ENCODE results near the gene FOXL2. TPM values are rescaled to one million over a fixed set of nuclear protein-coding genes. Genes with fewer than 3 reads are reported as not detected.

Gene FOXL2
- total RNA-seq, 4 donors from 2014 or later = not detected

DNA sequence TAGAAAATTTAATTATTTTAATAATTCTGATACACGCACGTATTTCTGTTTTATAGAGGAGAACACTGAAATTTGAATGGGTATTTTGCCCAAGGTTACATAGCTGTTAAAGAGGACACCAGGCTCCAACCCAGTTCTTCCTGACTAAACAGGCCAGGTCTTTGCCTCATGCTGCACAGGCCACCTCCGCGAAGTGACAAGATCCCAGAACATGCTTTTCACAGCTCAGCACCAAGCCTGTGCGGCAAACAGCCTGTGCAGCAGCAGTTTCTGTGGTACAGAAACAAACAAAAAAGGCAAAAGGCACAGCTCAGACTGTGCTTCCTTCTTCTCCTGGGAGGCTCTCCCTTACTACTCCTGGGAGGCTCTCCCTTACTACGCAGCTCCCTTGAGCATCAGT, 6.5 kb downstream of the FOXL2 start:
- no peak overlapping the region for H3K4me3 ChIP-seq (replicated peaks in 1 of 3)
- intact Hi-C loops (cut with DNase I) = no loop called here
- peaks cover 35 to 54% of the 10 kb centered on the region in 2 donors for H3K4me1 ChIP-seq
- TF ChIP-seq, protein P1, sequence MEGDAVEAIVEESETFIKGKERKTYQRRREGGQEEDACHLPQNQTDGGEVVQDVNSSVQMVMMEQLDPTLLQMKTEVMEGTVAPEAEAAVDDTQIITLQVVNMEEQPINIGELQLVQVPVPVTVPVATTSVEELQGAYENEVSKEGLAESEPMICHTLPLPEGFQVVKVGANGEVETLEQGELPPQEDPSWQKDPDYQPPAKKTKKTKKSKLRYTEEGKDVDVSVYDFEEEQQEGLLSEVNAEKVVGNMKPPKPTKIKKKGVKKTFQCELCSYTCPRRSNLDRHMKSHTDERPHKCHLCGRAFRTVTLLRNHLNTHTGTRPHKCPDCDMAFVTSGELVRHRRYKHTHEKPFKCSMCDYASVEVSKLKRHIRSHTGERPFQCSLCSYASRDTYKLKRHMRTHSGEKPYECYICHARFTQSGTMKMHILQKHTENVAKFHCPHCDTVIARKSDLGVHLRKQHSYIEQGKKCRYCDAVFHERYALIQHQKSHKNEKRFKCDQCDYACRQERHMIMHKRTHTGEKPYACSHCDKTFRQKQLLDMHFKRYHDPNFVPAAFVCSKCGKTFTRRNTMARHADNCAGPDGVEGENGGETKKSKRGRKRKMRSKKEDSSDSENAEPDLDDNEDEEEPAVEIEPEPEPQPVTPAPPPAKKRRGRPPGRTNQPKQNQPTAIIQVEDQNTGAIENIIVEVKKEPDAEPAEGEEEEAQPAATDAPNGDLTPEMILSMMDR (IDR thresholded peaks at IDR 0.05) = no peak
- no peak for TF ChIP-seq POLR2A (IDR thresholded peaks at IDR 0.05)
- H3K9me3 ChIP-seq = no peaks in the 10 kb centered on the region
- no peaks in the 10 kb centered on the region for H3K36me3 ChIP-seq
- H3K27ac ChIP-seq = no peak overlapping the region
- no peak for DNase-seq
- peaks cover 87% of the 10 kb centered on the region for H3K27me3 ChIP-seq
- 67 to 74% methylated on average over 6 of the region's 6 CpGs for WGBS, 2 donors

DNA sequence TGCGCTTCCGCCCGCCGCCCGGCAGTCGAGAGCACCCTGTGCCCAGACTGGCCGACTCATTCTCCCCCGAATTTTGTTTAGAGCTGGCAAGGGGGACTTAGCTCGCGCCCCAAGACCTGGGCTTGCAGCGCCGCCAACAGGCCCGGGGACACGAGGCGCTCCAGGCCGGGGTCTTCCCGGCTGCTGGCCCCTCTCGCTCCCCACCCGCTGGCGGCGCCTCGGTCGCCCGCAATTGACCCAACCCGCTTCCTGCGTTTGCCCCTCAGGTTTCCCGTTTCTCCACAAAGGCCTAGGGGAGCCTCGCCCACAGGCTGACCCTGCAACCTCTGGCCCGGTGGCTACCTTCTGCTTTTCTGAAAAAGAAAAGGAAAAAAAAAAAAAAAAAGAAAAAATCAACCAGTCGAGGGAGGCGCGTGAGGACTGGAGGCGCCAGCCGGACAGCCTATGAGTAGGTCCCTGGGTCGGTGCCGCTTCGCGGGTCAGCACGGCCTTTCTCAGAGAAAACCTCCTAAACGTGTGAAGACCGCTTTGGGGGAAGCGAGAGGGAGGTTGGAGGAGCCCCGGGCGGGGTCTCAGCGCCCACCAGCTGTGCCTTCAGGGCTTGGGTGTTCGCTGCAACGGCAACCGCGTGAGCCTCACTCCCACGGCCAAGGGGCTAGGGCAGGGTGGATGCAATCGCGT, 7.2 kb downstream of the FOXL2 start:
- Histone ChIP-seq H3K36me3 (no peaks in the 10 kb centered on the region), H3K27ac (no peak overlapping the region), H3K4me3 (replicated peaks in 1 of 3) (no peak overlapping the region), H3K4me1 (peaks cover 28 to 47% of the 10 kb centered on the region in 2 donors), H3K27me3 (peaks cover 80% of the 10 kb centered on the region), H3K9me3 (no peaks in the 10 kb centered on the region)
- DNase-seq = no peak
- WGBS, 2 donors = 8 to 12% methylated on average over 32 to 39 of the region's 52 CpGs
- intact Hi-C loops (cut with DNase I) = no loop called here
- no peak for TF ChIP-seq POLR2A (IDR thresholded peaks at IDR 0.05)
- TF ChIP-seq, protein P1 (IDR thresholded peaks at IDR 0.05) = no peak

DNA sequence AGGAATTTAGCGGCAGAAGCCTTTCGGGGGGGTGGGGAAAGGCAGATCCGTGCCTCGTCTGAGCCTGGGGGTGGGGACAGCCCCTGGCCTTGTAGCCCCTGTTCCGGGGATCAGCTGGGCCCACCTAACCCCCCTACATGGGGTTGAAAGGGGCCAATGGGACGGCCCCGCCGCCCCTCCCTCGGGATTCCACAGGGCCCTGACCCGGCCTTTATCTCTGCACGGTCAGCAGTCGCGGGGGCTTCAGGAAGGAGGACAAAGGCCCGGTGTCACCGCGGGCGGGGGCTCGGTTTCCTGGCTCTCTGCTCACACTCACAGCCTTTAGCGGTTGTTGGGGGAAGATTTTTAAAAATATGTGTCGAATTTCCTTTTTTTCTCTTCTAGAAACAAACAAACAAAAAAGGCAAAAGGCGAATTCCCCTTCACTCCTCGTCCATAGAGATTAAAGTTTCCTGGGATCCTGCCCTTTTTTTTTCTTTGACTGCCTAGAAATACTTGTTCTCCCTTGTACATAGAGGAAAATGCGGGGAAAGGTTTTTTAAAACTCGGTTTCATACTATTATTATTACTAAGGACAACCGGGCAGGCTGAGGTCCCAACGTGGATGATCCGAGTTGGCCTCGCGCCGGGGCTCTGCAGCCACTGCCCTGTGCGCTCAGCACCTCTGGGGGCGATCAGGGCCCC, 7.9 kb downstream of the FOXL2 start:
- Histone ChIP-seq H3K27me3 (peaks cover 73% of the 10 kb centered on the region), H3K9me3 (no peaks in the 10 kb centered on the region), H3K4me1 (peaks cover 28 to 43% of the 10 kb centered on the region in 2 donors), H3K36me3 (no peaks in the 10 kb centered on the region), H3K4me3 (replicated peaks in 1 of 3) (no peak overlapping the region), H3K27ac (no peak overlapping the region)
- TF ChIP-seq, protein P1 (IDR thresholded peaks at IDR 0.05) = no peak
- TF ChIP-seq POLR2A (IDR thresholded peaks at IDR 0.05) = no peak
- intact Hi-C loops (cut with DNase I) = no loop called here
- WGBS, 2 donors = 8 to 10% methylated on average over 30 to 31 of the region's 32 CpGs
- DNase-seq = no peak

DNA sequence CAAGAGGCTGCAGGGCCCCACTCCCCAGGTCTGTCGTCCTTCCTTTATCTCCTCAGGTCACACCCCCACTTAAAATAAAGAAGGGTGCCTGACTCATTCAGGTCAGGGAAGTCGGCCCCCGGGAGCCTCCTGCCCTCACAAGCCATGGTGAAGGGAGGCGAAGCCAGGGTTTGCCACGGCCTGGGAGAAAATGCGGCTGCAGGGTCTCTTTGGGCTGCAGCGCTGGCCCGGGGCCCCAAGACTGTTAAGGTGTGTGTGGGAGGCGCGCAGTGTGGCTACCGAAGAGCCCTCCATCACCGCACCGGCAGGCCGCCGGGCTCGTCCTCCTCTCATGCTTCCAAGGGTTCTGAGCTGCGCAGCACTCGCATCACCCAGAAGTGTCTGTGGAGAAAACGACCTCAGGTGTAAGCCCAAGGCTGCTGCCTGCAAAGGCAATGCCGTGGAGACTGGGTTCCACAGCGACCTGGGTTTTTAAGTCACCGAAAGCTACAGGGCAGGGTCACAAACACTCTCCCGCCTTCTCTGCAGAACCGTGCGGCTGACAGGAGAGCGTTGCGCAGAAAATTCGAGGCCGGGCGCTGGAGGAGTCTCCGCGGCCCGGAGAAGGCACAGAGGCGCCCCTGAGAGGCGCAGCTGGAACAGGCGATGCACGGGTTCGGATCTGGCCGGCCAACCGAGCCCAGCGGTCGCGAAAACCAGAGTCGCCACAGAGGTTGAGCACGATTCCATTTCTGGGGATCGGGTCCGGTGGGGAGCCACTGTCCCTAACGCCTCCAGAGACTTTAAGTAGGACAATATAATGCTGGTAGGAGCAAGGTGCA, 8.7 kb downstream of the FOXL2 start:
- Histone ChIP-seq H3K4me3 (replicated peaks in 1 of 3) (no peak overlapping the region), H3K9me3 (no peaks in the 10 kb centered on the region), H3K27ac (no peak overlapping the region), H3K27me3 (peaks cover 67% of the 10 kb centered on the region), H3K4me1 (peaks cover 31 to 51% of the 10 kb centered on the region in 2 donors), H3K36me3 (no peaks in the 10 kb centered on the region)
- TF ChIP-seq, protein P1 (IDR thresholded peaks at IDR 0.05) = no peak
- TF ChIP-seq POLR2A (IDR thresholded peaks at IDR 0.05) = no peak
- intact Hi-C loops (cut with DNase I) = no loop called here
- no peak for DNase-seq
- WGBS, 2 donors = 4 to 7% methylated on average over 7 to 30 of the region's 48 CpGs

Measured in thyroid gland (tissue), 4 donors.